ENCODE data around the gene ZFPM1. TPM values are rescaled to one million over a fixed set of nuclear protein-coding genes. Genes with fewer than 3 reads are reported as not detected.

ZFPM1 gene
- total RNA-seq, 1 donor from 2014 or later: 35.0 TPM

DNA sequence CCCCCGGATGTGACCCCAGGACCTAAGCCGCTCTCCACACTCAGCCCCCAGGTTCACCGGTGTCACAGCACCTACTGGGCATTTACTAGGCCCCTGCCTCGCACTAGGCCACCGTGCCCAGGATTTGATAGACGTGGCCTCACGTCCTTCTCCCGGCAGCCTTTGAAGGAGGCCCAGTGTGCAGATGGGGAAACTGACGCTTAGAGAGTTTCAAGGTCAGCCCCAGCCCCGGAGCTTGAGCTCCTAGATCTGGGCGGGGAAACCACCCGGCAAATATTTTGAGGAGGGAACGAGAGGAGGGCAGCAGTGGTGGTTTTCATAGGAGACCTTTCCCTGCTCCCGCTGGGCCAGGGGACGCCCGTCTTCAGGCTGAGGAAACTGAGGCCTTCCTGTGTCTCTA lies 10.3 kb downstream of the ZFPM1 start:
- H3K27ac Mint-ChIP-seq: no peak overlapping the region
- POLR2A ChIA-PET: interaction anchor here (1.2 kb wide), 1 partner anchor 12 kb away, joined by 3 read pairs; no protein-coding TSS in a partner anchor
- ATAC-seq (ENCODE audit: low read depth): no peak
- TF ChIP-seq, protein P1, sequence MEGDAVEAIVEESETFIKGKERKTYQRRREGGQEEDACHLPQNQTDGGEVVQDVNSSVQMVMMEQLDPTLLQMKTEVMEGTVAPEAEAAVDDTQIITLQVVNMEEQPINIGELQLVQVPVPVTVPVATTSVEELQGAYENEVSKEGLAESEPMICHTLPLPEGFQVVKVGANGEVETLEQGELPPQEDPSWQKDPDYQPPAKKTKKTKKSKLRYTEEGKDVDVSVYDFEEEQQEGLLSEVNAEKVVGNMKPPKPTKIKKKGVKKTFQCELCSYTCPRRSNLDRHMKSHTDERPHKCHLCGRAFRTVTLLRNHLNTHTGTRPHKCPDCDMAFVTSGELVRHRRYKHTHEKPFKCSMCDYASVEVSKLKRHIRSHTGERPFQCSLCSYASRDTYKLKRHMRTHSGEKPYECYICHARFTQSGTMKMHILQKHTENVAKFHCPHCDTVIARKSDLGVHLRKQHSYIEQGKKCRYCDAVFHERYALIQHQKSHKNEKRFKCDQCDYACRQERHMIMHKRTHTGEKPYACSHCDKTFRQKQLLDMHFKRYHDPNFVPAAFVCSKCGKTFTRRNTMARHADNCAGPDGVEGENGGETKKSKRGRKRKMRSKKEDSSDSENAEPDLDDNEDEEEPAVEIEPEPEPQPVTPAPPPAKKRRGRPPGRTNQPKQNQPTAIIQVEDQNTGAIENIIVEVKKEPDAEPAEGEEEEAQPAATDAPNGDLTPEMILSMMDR (IDR thresholded peaks at IDR 0.05): no peak
- intact Hi-C loops (cut with micrococcal nuclease): no loop called here
- H3K4me3 Mint-ChIP-seq: no peak overlapping the region
- DNase-seq: no peak
- CTCF ChIA-PET: no interaction called here
- no peaks in the 10 kb centered on the region for H3K27me3 Mint-ChIP-seq
- no peaks in the 10 kb centered on the region for H3K9me3 Mint-ChIP-seq
- H3K36me3 Mint-ChIP-seq (ENCODE audit: low read depth): no peaks in the 10 kb centered on the region
- H3K4me1 Mint-ChIP-seq: peaks cover 81% of the 10 kb centered on the region

DNA sequence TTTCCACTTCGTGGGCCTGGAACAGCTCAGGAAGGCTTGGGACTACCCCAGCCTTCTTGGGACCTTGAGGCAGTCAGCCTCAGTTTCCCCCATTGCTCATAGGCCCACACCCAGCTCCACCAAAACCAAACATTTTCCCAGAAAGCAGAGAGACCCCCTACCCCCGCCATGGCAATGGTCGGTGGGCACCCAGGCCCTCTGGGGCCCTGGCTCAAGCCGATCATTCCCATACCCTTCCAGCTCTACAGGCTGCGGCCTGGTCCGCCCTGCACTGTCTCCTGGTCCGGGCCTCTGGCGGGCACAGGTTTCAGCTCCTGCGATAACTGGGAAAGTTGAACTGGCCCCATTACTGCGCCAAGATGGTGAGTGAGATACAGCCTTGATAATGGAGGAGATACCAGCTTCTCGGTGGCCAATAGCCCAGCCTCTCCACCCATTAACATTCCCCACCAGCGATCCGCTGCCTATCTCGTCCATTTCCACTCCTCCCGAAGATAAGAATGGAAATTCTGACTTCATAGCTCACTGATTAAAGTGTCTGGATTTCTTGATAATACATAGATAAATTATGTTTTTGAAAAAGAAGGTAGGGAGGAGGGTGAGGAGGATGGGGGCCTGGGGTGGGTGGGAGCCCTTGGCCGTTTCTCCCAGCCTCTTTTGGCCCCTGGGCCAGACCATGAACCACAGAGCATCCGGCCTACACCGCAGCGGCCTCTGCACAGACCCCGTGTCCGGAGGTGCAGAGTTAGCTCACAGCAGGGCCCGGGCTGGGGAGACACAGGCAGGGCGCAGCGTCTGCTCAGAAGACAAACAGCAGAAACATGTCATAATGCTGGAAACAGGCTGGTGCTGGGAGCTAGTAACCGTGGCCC lies 11.6 kb downstream of the ZFPM1 start:
- no peak overlapping the region for H3K4me3 Mint-ChIP-seq
- intact Hi-C loops (cut with micrococcal nuclease): loop anchor here (2.0 kb wide), 1 partner anchor 14 kb away; no protein-coding TSS in a partner anchor
- no peaks in the 10 kb centered on the region for H3K36me3 Mint-ChIP-seq (ENCODE audit: low read depth)
- no peaks in the 10 kb centered on the region for H3K27me3 Mint-ChIP-seq
- CTCF ChIA-PET: interaction anchor here (0.7 kb wide), 1 partner anchor 26 kb away, joined by 3 read pairs; no protein-coding TSS in a partner anchor
- DNase-seq (no peak), ATAC-seq (ENCODE audit: low read depth) (peak; percentile 33)
- peak overlapping the region; percentile 59 for H3K27ac Mint-ChIP-seq
- H3K4me1 Mint-ChIP-seq: peaks cover 85% of the 10 kb centered on the region
- POLR2A ChIA-PET: interaction anchor here (0.5 to 3.3 kb wide), 5 partner anchors 10 to 764 kb away, joined by 3 to 23 read pairs (median 4); partner anchors contain the start of gene KLHDC4
- TF ChIP-seq, protein P1 (IDR thresholded peaks at IDR 0.05): no peak
- no peaks in the 10 kb centered on the region for H3K9me3 Mint-ChIP-seq

DNA sequence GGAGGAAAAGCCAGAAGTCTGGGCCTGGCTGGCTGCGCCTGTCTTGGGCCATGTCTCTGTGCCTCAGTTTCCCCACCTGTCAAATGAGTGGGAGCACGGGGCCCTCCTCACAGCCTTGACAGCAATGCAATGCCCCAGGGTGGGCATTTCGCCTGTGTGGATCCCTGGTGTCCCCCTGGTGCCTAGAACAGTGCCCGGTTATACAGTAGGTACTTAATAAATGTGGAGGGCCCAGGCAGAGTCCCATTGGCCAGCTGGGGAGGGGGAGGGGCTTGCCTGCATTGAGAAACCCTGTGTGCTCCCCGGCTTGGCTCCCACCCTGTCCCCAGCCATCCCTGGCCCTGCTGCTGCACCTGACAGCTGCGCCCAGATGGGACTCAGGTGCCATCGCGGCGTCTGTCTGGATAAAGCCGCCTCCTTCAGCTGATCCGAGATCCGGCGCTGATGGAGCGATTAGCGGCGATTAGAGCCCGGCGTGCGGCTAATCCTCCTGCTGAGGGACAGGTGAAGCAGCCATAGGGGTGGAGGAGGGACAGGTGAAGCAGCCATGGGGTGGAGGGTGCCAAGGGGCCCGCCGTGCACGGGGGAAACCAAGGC lies 12.4 kb downstream of the ZFPM1 start:
- intact Hi-C loops (cut with micrococcal nuclease): loop anchor here (2.0 kb wide), 1 partner anchor 13 kb away; no protein-coding TSS in a partner anchor
- Mint-ChIP-seq H3K9me3 (no peaks in the 10 kb centered on the region), H3K4me1 (peaks cover 83% of the 10 kb centered on the region), H3K27me3 (no peaks in the 10 kb centered on the region), H3K27ac (peak overlapping the region; percentile 59), H3K4me3 (no peak overlapping the region), H3K36me3 (ENCODE audit: low read depth) (no peaks in the 10 kb centered on the region)
- CTCF ChIA-PET: no interaction called here
- TF ChIP-seq, protein P1 (IDR thresholded peaks at IDR 0.05): no peak
- no peak for ATAC-seq (ENCODE audit: low read depth)
- no peak for DNase-seq
- POLR2A ChIA-PET: interaction anchor here (1.6 to 3.3 kb wide), 3 partner anchors 11 to 13 kb away, joined by 8 to 23 read pairs (median 15); partner anchors contain the start of gene ZFPM1

DNA sequence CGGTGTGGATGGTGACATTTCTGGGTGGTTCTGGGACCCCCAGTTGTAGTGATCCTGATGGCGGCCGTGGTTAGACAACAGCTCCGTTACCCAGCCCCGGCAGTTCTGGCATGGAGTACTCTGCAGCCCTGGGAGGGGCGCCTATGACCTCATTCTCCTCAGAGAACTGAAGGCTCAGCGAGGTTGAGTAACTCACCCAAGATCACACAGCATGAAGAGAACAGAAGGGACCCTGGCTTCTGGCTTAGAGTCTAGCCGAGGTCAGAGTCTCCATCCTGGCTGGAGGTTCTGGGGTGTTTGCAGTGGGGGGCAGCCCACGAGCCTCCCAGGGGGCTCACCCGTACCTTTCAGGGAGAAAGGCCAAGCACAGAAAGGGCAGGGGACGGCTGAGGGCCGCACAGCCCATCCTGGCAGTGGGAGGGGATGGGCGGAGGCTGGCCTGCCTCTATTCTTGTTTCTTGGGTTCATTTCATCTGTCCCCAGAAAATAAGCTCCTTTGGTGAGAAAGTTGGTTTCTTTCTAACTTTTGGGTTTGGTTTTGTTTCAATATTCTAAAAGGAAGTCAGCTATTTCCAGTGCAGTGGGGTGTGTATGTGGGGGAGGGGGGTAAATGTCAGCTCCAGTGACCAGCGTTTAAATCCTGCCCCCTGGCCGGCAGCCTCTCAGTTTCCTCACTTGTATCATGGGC lies 13.2 kb downstream of the ZFPM1 start:
- no peak for DNase-seq
- Mint-ChIP-seq H3K4me1 (peaks cover 81% of the 10 kb centered on the region), H3K9me3 (no peaks in the 10 kb centered on the region), H3K27ac (peak overlapping the region; percentile 68), H3K36me3 (ENCODE audit: low read depth) (no peaks in the 10 kb centered on the region), H3K4me3 (peak overlapping the region; percentile 11), H3K27me3 (no peaks in the 10 kb centered on the region)
- intact Hi-C loops (cut with micrococcal nuclease): loop anchor here (1.0 kb wide), 1 partner anchor 9 kb away; no protein-coding TSS in a partner anchor
- TF ChIP-seq, protein P1 (IDR thresholded peaks at IDR 0.05): no peak
- POLR2A ChIA-PET: interaction anchor here (1.0 to 3.3 kb wide), 5 partner anchors 9 to 14 kb away, joined by 5 to 23 read pairs (median 8); partner anchors contain the start of gene ZFPM1
- ATAC-seq (ENCODE audit: low read depth): peak; percentile 41
- CTCF ChIA-PET: interaction anchor here (1.0 kb wide), 1 partner anchor 10 kb away, joined by 3 read pairs; no protein-coding TSS in a partner anchor
